NT2/D1 (cell line): Measurements from ENCODE around the gene KRT4.

Source experiments
- YY1 ChIP-seq: IDR thresholded peaks from 2 replicates; pipeline ENCODE4 v1.6.1; 2011; ENCODE audit not compliant: insufficient read length, insufficient read depth
- ZNF274 ChIP-seq: IDR thresholded peaks from 2 replicates; pipeline ENCODE4 v1.6.1; 2011; ENCODE audit warnings: mild to moderate bottlenecking, low read depth, low read length

DNA sequence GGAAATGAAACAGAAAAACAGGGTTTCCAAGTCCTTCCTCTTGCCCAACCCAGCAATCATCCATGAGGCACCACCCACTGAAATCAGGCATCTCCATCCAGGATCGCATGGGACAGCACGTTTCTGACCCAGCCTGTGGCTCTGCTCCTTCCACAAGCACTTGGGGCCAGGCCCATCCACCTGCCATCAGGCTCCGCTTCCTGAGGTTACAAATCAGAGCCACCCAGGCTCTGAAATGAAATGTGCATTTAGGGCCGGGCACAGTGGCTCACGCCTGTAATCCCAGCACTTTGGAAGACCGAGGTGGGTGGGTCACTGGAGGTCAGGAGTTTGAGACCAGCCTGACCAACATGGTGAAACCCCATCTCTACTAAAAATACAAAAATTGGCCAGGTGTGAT lies 35.6 kb upstream of the KRT4 start:
- TF ChIP-seq YY1 (no peak), ZNF274 (no peak)
